ENCODE measurements around the gene NPR2.
A peak's percentile ranks its signal among the peaks of the same experiment; 100 is the strongest.

Gene NPR2

GRCh38 chr9:35753466-35753865 is 37.9 kb upstream of the NPR2 start:
- Histone ChIP-seq H3K27ac (no peak overlapping the region), H3K4me3 (ENCODE audit: low read depth, low read length) (no peak overlapping the region), H3K36me3 (replicated peaks) (peaks cover 27% of the 10 kb centered on the region), H3K27me3 (replicated peaks) (no peaks in the 10 kb centered on the region)
- in situ Hi-C loops (cut with HindIII; ENCODE audit: low pct_ligation_motif_present, low sequenced_read_pairs), result no loop called here
- no peak for TF ChIP-seq CTCF (IDR thresholded peaks at IDR 0.05; ENCODE audit: low read depth, low read length, missing control alignments)
- no peak for DNase-seq

- in situ Hi-C loops (cut with HindIII; ENCODE audit: low pct_ligation_motif_present, low sequenced_read_pairs), result no loop called here
- peaks cover 27% of the 10 kb centered on the region for H3K36me3 ChIP-seq (replicated peaks)
These were observed 37.1 kb upstream of the NPR2 start, which contains the start of gene MSMP for GRCh38 chr9:35754264-35754663. Gene MSMP (minus strand): TSS chr9:35754276. CDS start chr9:35754129, 147 bp downstream.

DNA sequence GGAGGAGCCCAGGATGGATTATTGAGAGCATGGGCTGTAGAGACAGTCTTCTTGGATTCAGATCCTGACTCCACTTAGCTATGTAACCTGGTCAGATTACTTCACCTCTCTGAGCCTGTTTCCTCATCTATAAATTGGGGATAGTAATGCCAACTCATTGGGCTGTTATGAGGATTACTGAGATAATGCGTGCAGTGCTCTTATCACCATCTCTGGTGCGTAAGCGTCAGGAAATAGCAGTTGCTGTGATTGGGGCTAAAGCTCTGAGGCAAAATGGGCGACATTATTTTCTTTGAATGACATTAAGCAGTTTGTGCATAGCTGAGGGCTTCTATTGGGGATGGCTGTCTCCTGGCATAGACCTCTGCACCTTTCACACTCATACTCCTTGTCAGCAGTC is 36.3 kb upstream of the NPR2 start:
- H3K27me3 ChIP-seq (replicated peaks), result no peaks in the 10 kb centered on the region
- H3K36me3 ChIP-seq (replicated peaks), result peaks cover 27% of the 10 kb centered on the region
- TF ChIP-seq CTCF (IDR thresholded peaks at IDR 0.05; ENCODE audit: low read depth, low read length, missing control alignments), result no peak
- H3K4me3 ChIP-seq (ENCODE audit: low read depth, low read length), result no peak overlapping the region
- in situ Hi-C loops (cut with HindIII; ENCODE audit: low pct_ligation_motif_present, low sequenced_read_pairs), result no loop called here
- no peak for DNase-seq
- no peak overlapping the region for H3K27ac ChIP-seq

More at GRCh38 chr9:35754264-35754663, 37.1 kb upstream of the NPR2 start, which contains the start of gene MSMP:
- no peak for TF ChIP-seq CTCF (IDR thresholded peaks at IDR 0.05; ENCODE audit: low read depth, low read length, missing control alignments)
- Histone ChIP-seq H3K4me3 (ENCODE audit: low read depth, low read length) (no peak within 1 kb of the TSS), H3K27me3 (replicated peaks) (no peaks in the 10 kb centered on the region), H3K27ac (no peak within 1 kb of the TSS)
- DNase-seq, result no peak

- in situ Hi-C loops (cut with HindIII; ENCODE audit: low pct_ligation_motif_present, low sequenced_read_pairs), result no loop called here
- Histone ChIP-seq H3K4me3 (ENCODE audit: low read depth, low read length) (peak overlapping the region; percentile 46), H3K27me3 (replicated peaks) (no peaks in the 10 kb centered on the region), H3K27ac (no peak overlapping the region), H3K36me3 (replicated peaks) (peaks cover 20% of the 10 kb centered on the region)
- peak; percentile 80 for TF ChIP-seq CTCF (IDR thresholded peaks at IDR 0.05; ENCODE audit: low read depth, low read length, missing control alignments)
- no peak for DNase-seq
These were observed 34.8 kb upstream of the NPR2 start for GRCh38 chr9:35756275-35757225.

GRCh38 chr9:35757226-35757891 is 34.0 kb upstream of the NPR2 start:
- H3K27ac ChIP-seq, result no peak overlapping the region
- in situ Hi-C loops (cut with HindIII; ENCODE audit: low pct_ligation_motif_present, low sequenced_read_pairs), result no loop called here

More at GRCh38 chr9:35757226-35757891, 34.0 kb upstream of the NPR2 start:
- Histone ChIP-seq H3K27me3 (replicated peaks) (no peaks in the 10 kb centered on the region), H3K4me3 (ENCODE audit: low read depth, low read length) (peak overlapping the region; percentile 46), H3K36me3 (replicated peaks) (peaks cover 13% of the 10 kb centered on the region)
- no peak for DNase-seq
- TF ChIP-seq CTCF (IDR thresholded peaks at IDR 0.05; ENCODE audit: low read depth, low read length, missing control alignments), result no peak
